ENCODE results near the gene FAS. TPM values are rescaled to one million over a fixed set of nuclear protein-coding genes. Genes with fewer than 3 reads are reported as not detected.

The FAS gene
- total RNA-seq, 6 donors from 2014 or later, result 30.1 to 80.3 (median 44.4) TPM

GRCh38 chr10:89062861-89063260 lies 72.3 kb downstream of the FAS start:
- H3K4me1 ChIP-seq, result peaks cover 0 to 5% (median 0%) of the 10 kb centered on the region in 4 donors

GRCh38 chr10:89063465-89063864 lies 72.9 kb downstream of the FAS start:
- 82 to 83% methylated on average over 2 of the region's 2 CpGs for WGBS, 2 donors
- H3K9me3 ChIP-seq, result no peaks in the 10 kb centered on the region
- peaks cover 0 to 5% (median 0%) of the 10 kb centered on the region in 4 donors for H3K4me1 ChIP-seq
- ATAC-seq (ENCODE audit: low FRiP score in 2 of 2) (no peak), DNase-seq (no peak)
- no peaks in the 10 kb centered on the region for H3K36me3 ChIP-seq
- H3K27me3 ChIP-seq, result no peaks in the 10 kb centered on the region
- H3K4me3 ChIP-seq, result no peak overlapping the region
- H3K27ac ChIP-seq, result peak overlapping the region in 1 of 4 donors; percentile 28
- TF ChIP-seq EP300 (IDR thresholded peaks at IDR 0.05) (no peak), POLR2A (IDR thresholded peaks at IDR 0.05) (no peak), POLR2AphosphoS5 (IDR thresholded peaks at IDR 0.05) (no peak), CTCF (IDR thresholded peaks at IDR 0.05) (no peak)

More at GRCh38 chr10:89062861-89063260, 72.3 kb downstream of the FAS start:
- DNase-seq, result no peak
- no peak overlapping the region for H3K4me3 ChIP-seq
- no peak for ATAC-seq (ENCODE audit: low FRiP score in 2 of 2)
- TF ChIP-seq CTCF (IDR thresholded peaks at IDR 0.05) (no peak), POLR2AphosphoS5 (IDR thresholded peaks at IDR 0.05) (no peak)
- WGBS, 2 donors, result 51 to 58% methylated on average over 1 of the region's 1 CpG
- no peaks in the 10 kb centered on the region for H3K36me3 ChIP-seq
- no peaks in the 10 kb centered on the region for H3K27me3 ChIP-seq
- H3K27ac ChIP-seq, result no peak overlapping the region
- H3K9me3 ChIP-seq, result no peaks in the 10 kb centered on the region

- Histone ChIP-seq H3K4me1 (peaks cover 0 to 5% (median 0%) of the 10 kb centered on the region in 4 donors), H3K9me3 (no peaks in the 10 kb centered on the region), H3K27ac (peak overlapping the region in 1 of 4 donors; percentile 28), H3K36me3 (no peaks in the 10 kb centered on the region), H3K27me3 (no peaks in the 10 kb centered on the region), H3K4me3 (no peak overlapping the region)
- ATAC-seq (ENCODE audit: low FRiP score in 2 of 2), result peak in 1 of 2 donors; percentile 61
- TF ChIP-seq CTCF (IDR thresholded peaks at IDR 0.05) (no peak), POLR2A (IDR thresholded peaks at IDR 0.05) (no peak), EP300 (IDR thresholded peaks at IDR 0.05) (peak in 2 of 4 donors; percentile 16 to 19)
- 47 to 49% methylated on average over 5 of the region's 5 CpGs for WGBS, 2 donors
- DNase-seq, result no peak
Observed at GRCh38 chr10:89064748-89065147, 74.2 kb downstream of the FAS start.

Small RNA genes lying within 50 kb of the gene (small RNA-seq; reads per million reads assigned to genes)
- gene MIR4679-2 (0 reads per million in 4 donors), gene RF02116 (0 reads per million in 4 donors)

Other genes with a start within 250 kb of the FAS start
- gene LIPN, start 230.8 kb upstream of the FAS start, total RNA-seq, result 1 to 10 TPM in 2 of 6 donors, under 1 TPM in 2, not detected in 2; 0.29 to 1.9 (median 0.98) TPM
- gene LIPM, start 188.1 kb upstream of the FAS start, total RNA-seq, result not detected
- 1 to 10 TPM in 2 of 6 donors, under 1 TPM in 2, not detected in 2; 0.30 to 1.9 (median 1.1) TPM for gene ANKRD22, start 139.0 kb upstream of the FAS start, total RNA-seq
- gene STAMBPL1, start 110.6 kb upstream of the FAS start, total RNA-seq, result 10 to 100 TPM in 2 of 6 donors, 1 to 10 TPM in 4; 4.9 to 69.1 (median 7.0) TPM
- gene ACTA2, start 38.0 kb upstream of the FAS start, total RNA-seq, result 100 to 1,000 TPM in 5 of 6 donors, 10 to 100 TPM in 1; 94.3 to 328 (median 186) TPM
- 10 to 100 TPM in 2 of 6 donors, 1 to 10 TPM in 4; 3.4 to 12.0 (median 6.8) TPM for gene CH25H, start 216.5 kb downstream of the FAS start, total RNA-seq

Measured in upper lobe of left lung (tissue), 6 donors.